ENCODE data around the gene ACSL5. TPM values are rescaled to one million over a fixed set of nuclear protein-coding genes. Genes with fewer than 3 reads are reported as not detected.

The ACSL5 gene
- polyA plus RNA-seq, 1 of the 3 experiments (the other 2 are of a cell fraction), result 0.08 TPM

DNA sequence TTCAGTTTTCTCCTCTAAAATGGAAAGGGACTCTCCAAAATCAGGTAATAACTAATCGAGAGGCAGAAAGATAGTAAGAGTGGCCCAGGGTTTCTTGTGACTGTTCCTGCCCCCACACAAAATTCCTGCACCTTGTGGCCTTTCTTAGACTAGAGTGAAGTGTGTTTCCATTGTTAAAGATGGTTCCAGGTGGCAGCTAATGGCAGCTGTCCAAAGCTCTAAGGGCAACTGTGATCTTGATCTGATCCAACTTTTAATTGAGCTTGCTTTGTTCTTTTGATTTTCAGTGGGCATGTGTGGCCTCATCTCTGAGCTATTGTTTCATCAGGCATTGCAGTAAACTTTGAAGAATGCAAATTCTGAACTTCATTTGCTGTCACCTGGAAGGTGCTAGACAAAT, 19.4 kb downstream of the ACSL5 start:
- Histone ChIP-seq H3K4me1 (ENCODE audit: control insufficient read depth in 1 of 2, insufficient read depth in 2 of 2, low read depth in 1 of 2, low read length in 1 of 2) (no peaks in the 10 kb centered on the region; a peak in 1 of 4 replicates), H4K20me1 (ENCODE audit: insufficient read depth) (no peaks in the 10 kb centered on the region), H3K9me3 (no peaks in the 10 kb centered on the region), H3K36me3 (replicated peaks in 1 of 2; ENCODE audit: control insufficient read depth in 1 of 2, insufficient read depth in 2 of 2, low read length in 1 of 2) (no peaks in the 10 kb centered on the region), H3K9ac (no peak overlapping the region), H3K27me3 (ENCODE audit: insufficient read depth) (no peaks in the 10 kb centered on the region; the same call in 1 of the 2 replicates), H3K79me2 (ENCODE audit: insufficient read depth) (no peaks in the 10 kb centered on the region), H2AFZ (ENCODE audit: low read depth) (no peak overlapping the region), H3K4me2 (no peak overlapping the region), H3K9me2 (no peaks in the 10 kb centered on the region), H3K4me3 (ENCODE audit: low read depth in 2 of 2, low read length in 1 of 2) (no peak overlapping the region), H3F3A (replicated peaks; ENCODE audit: insufficient read depth) (no peaks in the 10 kb centered on the region), H3K27ac (ENCODE audit: low read depth in 2 of 2, low read length in 1 of 2) (no peak overlapping the region)
- ChIA-PET POLR2A (no interaction called here), CTCF (no interaction called here)
- 11% methylated on average over 1 of the region's 1 CpG for WGBS (ENCODE audit: low lambda C conversion rate)
- no peak for TF ChIP-seq RFX5 (IDR thresholded peaks at IDR 0.05; ENCODE audit: low read length)
- TF ChIP-seq NFIC (IDR thresholded peaks at IDR 0.05; ENCODE audit: borderline replicate concordance), result no peak
- TF ChIP-seq YY1 (IDR thresholded peaks at IDR 0.05; ENCODE audit: low read depth), result no peak
- TF ChIP-seq MXI1 (IDR thresholded peaks at IDR 0.05; ENCODE audit: low read depth, low read length), result no peak
- TF ChIP-seq EP300 (IDR thresholded peaks at IDR 0.05; ENCODE audit: borderline replicate concordance in 1 of 2, low read depth in 1 of 2, low read length in 1 of 2), result no peak
- TF ChIP-seq USF2 (IDR thresholded peaks at IDR 0.05; ENCODE audit: borderline replicate concordance, low read depth, low read length), result no peak
- TF ChIP-seq, protein P1, sequence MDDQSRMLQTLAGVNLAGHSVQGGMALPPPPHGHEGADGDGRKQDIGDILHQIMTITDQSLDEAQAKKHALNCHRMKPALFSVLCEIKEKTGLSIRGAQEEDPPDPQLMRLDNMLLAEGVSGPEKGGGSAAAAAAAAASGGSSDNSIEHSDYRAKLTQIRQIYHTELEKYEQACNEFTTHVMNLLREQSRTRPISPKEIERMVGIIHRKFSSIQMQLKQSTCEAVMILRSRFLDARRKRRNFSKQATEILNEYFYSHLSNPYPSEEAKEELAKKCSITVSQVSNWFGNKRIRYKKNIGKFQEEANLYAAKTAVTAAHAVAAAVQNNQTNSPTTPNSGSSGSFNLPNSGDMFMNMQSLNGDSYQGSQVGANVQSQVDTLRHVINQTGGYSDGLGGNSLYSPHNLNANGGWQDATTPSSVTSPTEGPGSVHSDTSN (IDR thresholded peaks at IDR 0.05), result no peak
- TF ChIP-seq, protein P2, sequence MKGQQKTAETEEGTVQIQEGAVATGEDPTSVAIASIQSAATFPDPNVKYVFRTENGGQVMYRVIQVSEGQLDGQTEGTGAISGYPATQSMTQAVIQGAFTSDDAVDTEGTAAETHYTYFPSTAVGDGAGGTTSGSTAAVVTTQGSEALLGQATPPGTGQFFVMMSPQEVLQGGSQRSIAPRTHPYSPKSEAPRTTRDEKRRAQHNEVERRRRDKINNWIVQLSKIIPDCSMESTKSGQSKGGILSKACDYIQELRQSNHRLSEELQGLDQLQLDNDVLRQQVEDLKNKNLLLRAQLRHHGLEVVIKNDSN (IDR thresholded peaks at IDR 0.05; ENCODE audit: borderline replicate concordance, low read depth), result no peak
- TF ChIP-seq CTCF (IDR thresholded peaks at IDR 0.05), result no peak
- no peak for TF ChIP-seq GABPA (IDR thresholded peaks at IDR 0.05; ENCODE audit: low read depth)
- TF ChIP-seq RCOR1 (IDR thresholded peaks at IDR 0.05; ENCODE audit: low read length), result no peak
- no peak for TF ChIP-seq TCF12 (IDR thresholded peaks at IDR 0.05)
- no peak for TF ChIP-seq JUND (IDR thresholded peaks at IDR 0.05)
- TF ChIP-seq ELF1 (IDR thresholded peaks at IDR 0.05), result no peak
- TF ChIP-seq FOSL2 (IDR thresholded peaks at IDR 0.05; ENCODE audit: borderline replicate concordance, low read depth), result no peak
- no peak for TF ChIP-seq EZH2phosphoT487 (IDR thresholded peaks at IDR 0.05; ENCODE audit: borderline replicate concordance, low read depth)
- TF ChIP-seq RAD21 (IDR thresholded peaks at IDR 0.05; ENCODE audit: low read length), result no peak
- no peak for TF ChIP-seq MAX (IDR thresholded peaks at IDR 0.05; ENCODE audit: low read depth)
- no peak for TF ChIP-seq ZBTB33 (IDR thresholded peaks at IDR 0.05; ENCODE audit: borderline replicate concordance, low read depth)
- TF ChIP-seq TEAD4 (IDR thresholded peaks at IDR 0.05; ENCODE audit: borderline replicate concordance, insufficient read depth), result no peak
- DNase-seq, result no peak
